Stimulated activated CD8-positive, alpha-beta memory T cell treated with anti-CD3 and anti-CD28 coated beads, Interleukin-4, amount 100 ng/mL, for 4 hours (primary cell): ENCODE data around the gene PPIF.

Experiments used
- DNase-seq, 2 donors: peaks; one replicate each; pipeline ENCODE4 v3.0.0-alpha.2; 2020; ENCODE audit warnings: low read depth in 2 of 2, low spot score in 1 of 2

PPIF gene

DNA sequence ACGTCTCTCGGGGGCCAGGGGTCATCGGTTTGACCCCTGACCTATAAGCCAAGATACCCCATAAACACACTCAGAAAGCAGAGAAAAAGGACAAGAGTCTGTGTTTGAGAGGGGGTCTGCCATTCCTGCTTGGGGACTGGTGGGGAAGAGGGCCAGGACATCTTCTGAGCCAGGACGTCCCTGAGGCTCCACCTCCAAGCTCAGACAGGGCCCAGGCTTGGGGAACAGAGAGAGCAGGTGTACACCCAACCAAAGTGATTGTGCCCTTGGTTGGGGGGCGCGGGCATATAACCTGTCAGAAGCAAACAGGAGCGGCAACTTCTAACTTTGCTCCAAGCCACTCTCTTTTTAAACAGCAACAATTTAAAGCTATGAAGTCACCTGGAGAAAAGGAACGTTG lies 33.9 kb upstream of the PPIF start:
- DNase-seq = no peak

DNA sequence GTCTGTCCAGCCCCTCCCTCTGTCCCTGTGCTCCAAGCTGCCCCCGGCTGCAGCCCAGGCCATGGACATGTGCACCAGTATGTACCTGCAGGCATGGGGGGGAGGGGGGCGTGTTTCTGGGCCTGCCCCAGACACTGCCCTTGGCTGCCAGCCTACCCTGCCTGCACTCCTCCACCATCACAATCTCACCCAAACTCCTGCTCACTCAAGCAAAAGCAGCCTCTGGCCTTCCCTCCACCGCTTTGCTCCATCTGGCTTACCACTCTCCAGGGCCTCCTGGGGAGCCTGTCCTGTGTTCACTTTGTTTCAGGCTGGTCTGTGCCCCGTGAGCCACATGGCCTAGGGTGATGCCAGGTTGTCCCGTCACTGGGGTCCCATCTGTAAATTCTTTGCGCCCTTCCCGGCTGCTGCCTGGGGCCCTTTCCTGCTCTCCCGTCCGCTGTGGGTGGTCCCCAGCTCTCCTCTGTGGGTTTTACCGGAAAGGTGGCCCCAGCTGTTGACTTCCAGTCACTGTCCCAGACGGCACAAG lies 33.3 kb upstream of the PPIF start:
- DNase-seq = no peak

DNA sequence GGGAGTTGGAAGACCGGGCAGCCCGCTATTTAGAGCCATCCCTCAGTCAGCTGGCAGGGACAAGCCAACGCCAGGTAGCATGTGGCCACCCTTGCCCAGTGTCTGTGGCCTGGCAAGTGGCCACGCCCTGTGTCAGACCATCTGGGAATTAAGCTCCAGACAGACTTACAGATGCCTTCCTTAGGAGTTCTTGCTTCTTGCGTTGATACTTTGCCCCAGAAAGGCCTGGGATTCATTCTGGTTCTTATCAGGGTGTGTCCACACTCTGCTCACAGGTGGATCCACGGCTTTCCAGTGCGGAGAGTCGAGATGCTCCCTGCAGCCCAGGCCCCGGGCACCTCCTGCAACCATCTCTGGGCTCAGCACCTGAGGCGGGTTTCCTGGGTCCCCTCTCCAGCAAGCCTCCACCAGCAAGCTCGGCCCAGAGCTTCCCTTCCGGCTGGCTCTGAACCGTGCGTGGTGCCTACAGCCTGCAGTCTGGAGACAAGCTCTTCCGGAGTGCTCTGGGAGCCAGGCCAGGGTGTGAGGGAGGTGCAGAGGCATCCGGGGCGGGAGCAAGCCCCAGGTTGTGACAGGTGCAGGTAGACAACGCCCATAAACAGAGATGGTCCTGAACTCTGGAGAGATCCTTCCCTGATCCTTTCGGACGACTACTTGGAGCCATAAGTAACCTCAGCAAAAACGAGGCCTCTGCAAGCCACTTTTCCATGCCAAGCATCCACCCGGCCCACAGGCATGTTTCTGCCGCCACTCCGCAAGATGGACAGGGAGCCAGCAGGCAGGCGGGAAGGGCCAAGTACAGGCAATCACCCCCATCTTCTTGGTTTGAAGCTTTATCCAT lies 32.3 kb upstream of the PPIF start:
- no peak for DNase-seq

DNA sequence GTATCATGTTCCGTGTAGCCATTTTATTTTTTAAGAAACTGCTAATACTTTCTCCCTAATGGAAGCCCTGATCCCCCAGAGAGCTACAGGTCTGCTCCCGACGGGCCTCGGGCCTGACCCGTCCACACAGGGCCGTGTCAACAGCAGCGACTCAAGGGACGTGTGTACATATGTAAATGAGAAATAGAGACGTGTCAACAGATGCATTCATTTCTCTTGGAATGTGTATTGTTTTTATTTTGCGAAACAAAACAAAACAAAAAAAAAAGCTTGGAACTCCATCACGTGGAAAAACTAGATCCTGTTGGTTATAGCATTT lies 31.7 kb upstream of the PPIF start:
- DNase-seq = no peak

- DNase-seq = no peak
Observed at GRCh38 chr10:79316671-79317431, 30.4 kb upstream of the PPIF start.

DNA sequence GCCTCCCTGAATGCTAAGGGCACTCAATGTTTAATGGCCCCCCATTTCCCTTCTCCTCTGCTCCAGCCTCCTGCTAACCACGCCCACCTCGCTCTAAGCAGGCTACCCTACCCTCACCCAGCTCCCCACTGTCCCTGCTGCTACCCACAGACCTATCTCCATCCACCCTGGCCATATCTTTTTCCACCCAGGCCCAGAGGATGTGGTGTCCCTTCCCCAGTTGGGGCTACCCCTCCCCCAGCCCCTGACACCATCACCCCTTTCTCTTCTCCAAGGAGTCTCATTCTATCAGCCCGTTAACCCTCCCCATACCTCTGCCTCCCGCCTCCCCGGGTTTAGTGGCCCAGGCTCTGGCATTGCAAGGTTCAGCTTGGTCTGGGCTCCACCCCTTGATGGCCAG lies 28.9 kb upstream of the PPIF start:
- DNase-seq = no peak

GRCh38 chr10:79319115-79319771 lies 28.0 kb upstream of the PPIF start:
- DNase-seq = no peak

GRCh38 chr10:79320316-79320715 lies 27.0 kb upstream of the PPIF start:
- DNase-seq = no peak

DNA sequence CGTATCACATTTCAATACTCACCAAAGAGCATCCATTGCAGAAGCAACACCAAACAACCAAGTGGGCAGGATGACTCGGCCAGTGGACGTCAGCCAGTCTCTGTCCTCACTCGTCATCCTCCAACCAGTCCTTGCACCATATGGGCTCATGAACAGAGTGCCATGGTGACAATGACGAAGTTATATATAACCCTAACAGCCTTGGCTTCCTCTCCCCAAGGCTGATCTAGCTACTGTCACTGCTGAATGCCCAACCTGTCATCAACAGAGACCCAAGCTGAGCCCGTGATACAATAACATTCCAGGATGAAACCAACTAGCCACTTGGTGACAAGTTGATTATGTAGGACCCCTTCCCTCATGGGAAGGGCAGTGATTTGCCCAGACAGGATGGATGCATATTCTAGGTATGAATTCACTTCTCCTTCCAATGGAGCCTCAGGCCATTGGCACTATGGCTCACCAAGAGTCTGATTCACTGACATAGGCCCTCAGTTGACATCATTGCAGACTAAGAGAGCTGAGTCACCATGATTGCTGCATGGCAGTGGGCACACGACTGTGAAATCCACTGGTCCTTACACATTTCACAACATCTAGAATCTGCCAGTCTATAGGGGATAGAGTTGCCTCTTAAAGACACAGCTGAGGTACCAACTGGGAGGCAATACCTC lies 26.3 kb upstream of the PPIF start:
- DNase-seq = no peak

GRCh38 chr10:79321494-79321882 lies 25.8 kb upstream of the PPIF start:
- DNase-seq = no peak

DNA sequence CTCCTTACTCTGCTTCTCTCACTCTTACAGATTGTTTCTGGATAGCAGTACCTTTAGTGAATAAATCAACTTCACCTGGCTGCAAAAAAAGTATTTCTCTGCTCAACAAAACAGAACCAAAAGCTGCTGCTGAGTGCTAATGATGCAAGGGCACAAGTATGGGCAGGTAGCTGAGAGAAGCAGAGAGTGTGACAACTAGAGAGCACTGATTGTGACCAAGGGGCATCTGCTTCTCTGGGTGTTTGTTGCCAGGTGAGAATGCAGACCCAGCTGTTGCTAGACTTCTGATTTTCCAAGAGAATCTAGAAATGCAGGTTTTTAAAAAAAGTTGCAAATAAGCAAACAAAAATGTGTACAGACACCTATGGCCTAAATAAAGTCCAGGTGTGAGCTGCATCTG lies 25.3 kb upstream of the PPIF start:
- DNase-seq = no peak

- DNase-seq = peak; percentile 39 to 57
Observed at GRCh38 chr10:79322616-79323543, 24.4 kb upstream of the PPIF start.

GRCh38 chr10:79323602-79324001 lies 23.7 kb upstream of the PPIF start:
- DNase-seq = no peak

- no peak for DNase-seq
Observed at GRCh38 chr10:79324032-79324695, 23.1 kb upstream of the PPIF start.

DNA sequence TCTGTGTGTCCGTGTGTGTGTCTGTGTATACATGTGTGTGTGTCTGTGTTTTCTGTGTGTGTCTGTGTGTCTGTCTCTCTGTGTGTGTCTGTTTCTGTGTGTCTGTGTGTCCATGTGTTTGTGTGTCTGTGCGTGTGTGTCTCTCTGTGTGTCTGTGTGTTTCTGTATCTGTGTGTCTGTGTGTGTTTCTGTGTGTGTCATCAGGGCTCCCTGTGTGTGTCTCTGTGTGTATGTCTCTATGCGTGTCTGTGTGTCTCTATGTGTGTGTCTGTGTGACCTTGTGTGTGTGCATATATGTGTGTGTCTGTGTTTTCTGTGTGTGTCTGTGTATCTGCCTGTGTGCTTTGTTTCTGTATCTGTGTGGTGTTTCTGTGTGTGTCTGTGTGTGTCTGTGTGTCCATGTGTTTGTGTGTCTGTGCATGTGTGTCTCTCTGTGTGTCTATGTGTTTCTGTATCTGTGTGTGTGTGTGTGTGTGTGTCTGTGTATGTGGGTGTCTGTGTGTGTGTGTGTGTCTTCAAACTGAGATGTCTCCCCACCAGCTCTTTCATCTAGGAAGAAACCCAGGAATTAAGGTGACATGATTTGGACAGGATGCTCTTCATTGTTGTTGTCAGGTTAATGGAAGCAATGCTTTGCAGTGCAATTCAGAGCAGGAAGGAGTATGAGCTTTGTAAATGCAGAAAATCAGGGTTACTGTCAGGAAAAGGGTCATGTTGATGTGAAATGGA lies 20.7 kb upstream of the PPIF start:
- DNase-seq = no peak

DNA sequence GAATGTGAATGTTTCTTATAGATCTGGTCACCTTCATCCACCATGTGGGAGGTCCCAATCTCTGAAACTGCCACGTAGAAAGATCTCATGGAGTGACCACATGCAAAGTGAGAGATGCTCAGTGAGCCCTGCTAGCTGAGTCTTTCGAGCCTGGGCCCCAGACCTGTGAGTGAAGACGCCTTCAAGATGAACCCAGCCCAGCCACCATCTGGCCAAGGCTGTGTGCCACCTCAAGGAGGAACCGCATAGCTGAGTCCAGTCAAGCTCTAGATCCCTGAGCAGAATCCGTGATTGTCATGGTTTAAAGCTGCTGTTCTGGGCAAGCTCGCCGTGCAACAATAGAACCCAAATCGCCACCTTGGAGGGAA lies 20.2 kb upstream of the PPIF start:
- DNase-seq = no peak

DNA sequence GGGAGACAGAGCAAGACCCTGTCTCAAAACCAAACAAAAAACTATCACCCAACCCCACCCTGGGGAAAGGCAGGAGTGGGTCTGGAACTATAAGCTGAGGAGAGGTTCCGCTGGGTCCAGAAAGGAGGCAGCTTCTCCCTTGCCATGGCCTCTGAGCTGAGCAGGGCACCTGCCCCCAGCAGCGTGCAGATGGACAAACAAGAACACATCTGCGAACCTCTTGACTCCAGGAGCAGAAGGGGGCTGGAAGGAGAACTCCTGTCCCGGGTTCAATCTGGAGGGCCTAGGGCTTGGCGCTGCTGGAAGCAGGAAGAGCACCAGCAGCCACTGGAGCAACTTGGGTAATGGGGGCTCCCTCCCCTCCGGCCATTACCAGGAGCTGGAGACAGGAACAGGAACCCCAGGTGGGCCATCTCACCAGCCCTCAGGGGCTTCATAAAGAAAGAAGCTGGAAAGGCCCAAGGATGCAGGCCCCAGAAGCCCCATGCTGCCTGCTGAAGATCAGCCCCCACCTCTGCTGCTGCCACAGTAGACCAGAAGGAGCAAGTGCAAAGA lies 19.0 kb upstream of the PPIF start:
- no peak for DNase-seq

DNA sequence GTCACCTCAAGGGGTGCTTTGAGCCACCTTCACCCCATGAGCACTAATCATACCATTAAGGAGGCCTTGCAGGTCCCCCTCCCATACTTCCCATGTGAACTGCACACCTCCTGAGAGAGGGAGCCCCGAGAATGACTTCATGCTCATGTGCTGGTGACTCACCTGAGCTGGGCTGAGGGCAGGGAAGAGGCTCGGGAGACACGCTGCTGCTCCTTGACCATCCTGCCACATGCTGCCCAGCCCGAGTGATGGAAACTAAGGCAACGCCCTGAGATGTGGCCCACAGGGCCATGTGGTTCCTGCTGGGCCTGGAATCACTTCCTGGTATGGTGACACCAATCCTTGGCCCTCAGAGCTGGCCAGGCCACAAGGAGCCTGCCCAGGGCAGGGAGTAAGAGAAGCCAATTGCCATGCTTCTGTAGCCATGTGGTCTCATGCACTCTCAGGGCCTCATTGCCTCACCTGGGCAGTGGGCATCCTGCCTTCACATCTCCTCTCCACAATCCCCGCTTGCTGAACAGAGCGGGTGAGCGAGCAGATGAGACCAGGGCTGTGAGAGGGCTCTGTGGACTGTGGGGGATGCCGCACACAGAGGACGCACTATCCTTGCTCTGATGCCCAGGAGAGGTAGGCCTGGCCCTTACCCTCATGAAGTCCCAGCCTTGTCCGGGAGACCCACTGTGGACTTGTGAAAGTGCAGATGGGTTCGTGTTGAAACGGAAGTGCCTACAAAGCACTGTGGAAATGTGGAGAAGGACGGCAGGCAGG lies 18.3 kb upstream of the PPIF start:
- DNase-seq = no peak
